T-helper 9 cell (primary cell): ENCODE results near the gene INPP5J.

Experiments used
- DNase-seq: peaks from one replicate; pipeline ENCODE4 v3.0.0-alpha.2; 2020

The INPP5J gene

GRCh38 chr22:31126869-31127175 lies 4.1 kb downstream of the INPP5J start:
- no peak for DNase-seq

- DNase-seq: no peak
These were observed 4.5 kb downstream of the INPP5J start for GRCh38 chr22:31127181-31127772.

GRCh38 chr22:31128156-31128555 lies 5.4 kb downstream of the INPP5J start:
- no peak for DNase-seq

GRCh38 chr22:31130873-31131272 lies 8.1 kb downstream of the INPP5J start:
- DNase-seq: no peak

- no peak for DNase-seq
These were observed 11.1 kb downstream of the INPP5J start for GRCh38 chr22:31133911-31134310.

GRCh38 chr22:31134688-31135087 lies 11.9 kb downstream of the INPP5J start:
- DNase-seq: no peak

- DNase-seq: no peak
These were observed 12.9 kb downstream of the INPP5J start for GRCh38 chr22:31135706-31136105.

GRCh38 chr22:31136155-31136554 lies 13.4 kb downstream of the INPP5J start:
- DNase-seq: no peak

- no peak for DNase-seq
These were observed 13.9 kb downstream of the INPP5J start for GRCh38 chr22:31136711-31137110.

- DNase-seq: no peak
These were observed 15.0 kb downstream of the INPP5J start for GRCh38 chr22:31137721-31138120.

GRCh38 chr22:31138126-31138525 lies 15.4 kb downstream of the INPP5J start:
- no peak for DNase-seq

GRCh38 chr22:31139066-31139465 lies 16.3 kb downstream of the INPP5J start:
- no peak for DNase-seq

- DNase-seq: no peak
These were observed 17.3 kb downstream of the INPP5J start, which contains the start of gene PLA2G3 for GRCh38 chr22:31139866-31140716. TSS of gene PLA2G3 (minus strand) at chr22:31140508. CDS start at chr22:31140354, 154 bp downstream.

- no peak for DNase-seq
These were observed 18.0 kb downstream of the INPP5J start for GRCh38 chr22:31140746-31141145.

- DNase-seq: no peak
These were observed 18.8 kb downstream of the INPP5J start for GRCh38 chr22:31141551-31141950.

- DNase-seq: no peak
These were observed 19.5 kb downstream of the INPP5J start for GRCh38 chr22:31142285-31142684.

- DNase-seq: no peak
These were observed 20.3 kb downstream of the INPP5J start for GRCh38 chr22:31143038-31143437.

GRCh38 chr22:31143537-31143936 lies 20.8 kb downstream of the INPP5J start:
- no peak for DNase-seq

GRCh38 chr22:31144223-31144622 lies 21.5 kb downstream of the INPP5J start:
- no peak for DNase-seq

GRCh38 chr22:31148488-31148887 lies 25.7 kb downstream of the INPP5J start:
- no peak for DNase-seq

GRCh38 chr22:31148953-31149627 lies 26.3 kb downstream of the INPP5J start:
- DNase-seq: no peak

GRCh38 chr22:31150615-31151014 lies 27.8 kb downstream of the INPP5J start:
- no peak for DNase-seq

- no peak for DNase-seq
These were observed 29.1 kb downstream of the INPP5J start for GRCh38 chr22:31151872-31152271.

- no peak for DNase-seq
These were observed 30.6 kb downstream of the INPP5J start for GRCh38 chr22:31153357-31153756.
